Measurements from ENCODE around the gene BCAS1.

Gene BCAS1

DNA sequence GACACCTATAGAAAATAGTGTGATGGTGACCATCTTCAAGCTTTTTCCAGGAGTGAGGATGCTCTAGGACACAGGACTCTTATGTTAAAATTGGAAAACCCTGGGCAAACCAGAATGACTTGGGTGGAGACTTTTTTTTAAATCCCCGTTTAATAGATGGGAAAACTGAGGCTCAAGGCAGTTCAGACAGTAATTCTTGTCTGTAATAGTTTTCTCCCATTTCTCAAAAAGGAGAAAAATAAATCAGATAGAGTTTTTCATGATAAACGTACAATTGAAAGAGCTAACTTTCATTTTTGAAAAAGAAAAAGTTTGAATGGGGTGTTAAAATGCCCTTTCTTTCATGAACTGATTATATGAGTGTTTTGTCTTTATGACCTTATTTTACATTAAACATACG is 6.8 kb downstream of the BCAS1 start (continued):
- TF ChIP-seq ZNF221 (tag by site-specific recombination; IDR thresholded peaks at IDR 0.05; ENCODE audit: borderline replicate concordance) (no peak), ZNF416 (tag by site-specific recombination; IDR thresholded peaks at IDR 0.05) (no peak), SCRT2 (tag by site-specific recombination; IDR thresholded peaks at IDR 0.05) (no peak), ZNF10 (tag by site-specific recombination; IDR thresholded peaks at IDR 0.05) (no peak), ZNF292 (tag by site-specific recombination; IDR thresholded peaks at IDR 0.05; ENCODE audit: borderline replicate concordance, low read depth) (no peak), ZNF473 (tag by site-specific recombination; IDR thresholded peaks at IDR 0.05) (no peak)

DNA sequence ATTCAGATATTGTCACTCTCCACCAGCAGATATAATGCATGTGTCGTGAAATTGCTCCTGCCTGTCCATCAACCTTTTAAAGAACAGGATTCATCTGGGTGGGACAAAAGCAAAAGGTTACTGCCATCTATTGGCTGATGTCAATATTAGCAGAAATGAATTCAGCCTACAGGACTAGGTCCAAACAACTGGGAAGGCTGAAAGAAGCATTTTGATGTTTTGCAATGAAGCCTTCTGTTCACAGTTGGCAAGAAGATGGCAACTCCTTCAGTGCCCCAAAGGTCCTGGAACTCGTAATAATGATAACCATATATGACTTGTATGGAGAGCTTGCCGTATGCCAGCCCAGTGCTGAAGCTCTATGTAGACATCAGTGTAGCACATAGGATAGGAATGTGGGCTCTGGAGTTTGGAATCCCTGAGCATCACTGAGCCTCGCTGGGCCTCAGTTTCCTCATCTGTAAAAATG is 7.5 kb downstream of the BCAS1 start:
- TF ChIP-seq ZNF510 (tag by site-specific recombination; IDR thresholded peaks at IDR 0.05; ENCODE audit: insufficient replicate concordance) (no peak), ZNF654 (tag by site-specific recombination; IDR thresholded peaks at IDR 0.05; ENCODE audit: low read depth) (peak; percentile 88)
- Histone ChIP-seq H3K27ac (ENCODE audit: extremely low read depth, low read depth, low read length) (no peak overlapping the region), H3K9me3 (ENCODE audit: control insufficient read depth, insufficient read depth, low read depth, low read length) (no peaks in the 10 kb centered on the region), H3K4me1 (ENCODE audit: control insufficient read depth, insufficient read depth, low read length) (no peaks in the 10 kb centered on the region), H3K36me3 (ENCODE audit: control insufficient read depth in 2 of 2, insufficient read depth in 1 of 2, low read length in 2 of 2) (no peaks in the 10 kb centered on the region), H3K4me3 (ENCODE audit: low read depth, low read length) (no peak overlapping the region)
- ChIA-PET POLR2A (no interaction called here), CTCF (interaction anchor here (0.5 to 3.3 kb wide), 9 partner anchors 9 to 1306 kb away, joined by 3 to 20 read pairs (median 4); no protein-coding TSS in a partner anchor)

DNA sequence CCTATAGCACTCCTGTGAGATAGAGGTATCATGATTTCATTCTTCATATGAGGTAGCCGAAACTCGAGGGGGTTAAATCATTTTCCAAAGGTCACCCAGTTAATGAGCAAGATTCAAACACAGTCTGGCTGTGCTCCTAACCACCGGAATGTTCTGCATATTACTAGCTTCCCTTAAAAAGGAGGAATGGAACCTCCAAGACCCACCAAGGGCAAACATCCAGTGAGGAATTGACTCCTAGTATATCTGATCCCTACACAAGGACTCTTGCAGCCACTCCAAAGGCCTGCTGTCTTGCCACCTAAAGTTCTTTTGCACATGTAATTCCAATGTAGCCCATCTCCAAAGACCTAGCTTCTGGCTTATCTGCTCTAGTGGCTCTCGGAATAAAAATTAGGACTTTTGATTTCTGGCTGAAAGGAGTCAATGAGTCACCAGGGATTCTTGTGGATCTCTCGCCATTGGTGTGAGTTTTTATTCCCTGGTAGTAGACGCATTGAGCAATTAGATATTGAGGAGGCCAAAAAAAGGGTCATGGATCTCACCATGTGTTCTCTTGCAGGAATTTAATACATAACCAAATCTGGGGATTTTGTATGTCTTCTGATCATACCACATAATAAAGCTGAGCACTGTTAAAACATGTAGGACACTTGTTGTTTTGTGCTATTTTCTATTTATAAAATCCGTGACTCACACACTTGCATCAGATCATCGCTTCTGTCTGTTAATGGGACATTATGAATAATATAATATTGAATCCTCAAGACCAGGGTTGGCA is 9.1 kb downstream of the BCAS1 start:
- Histone ChIP-seq H3K4me1 (ENCODE audit: control insufficient read depth, insufficient read depth, low read length) (no peaks in the 10 kb centered on the region), H3K27ac (ENCODE audit: extremely low read depth, low read depth, low read length) (no peak overlapping the region), H3K4me3 (ENCODE audit: low read depth, low read length) (no peak overlapping the region), H3K36me3 (ENCODE audit: control insufficient read depth in 2 of 2, insufficient read depth in 1 of 2, low read length in 2 of 2) (no peaks in the 10 kb centered on the region), H3K9me3 (ENCODE audit: control insufficient read depth, insufficient read depth, low read depth, low read length) (no peaks in the 10 kb centered on the region)
- TF ChIP-seq ZNF776 (tag by site-specific recombination; IDR thresholded peaks at IDR 0.05; ENCODE audit: borderline replicate concordance) (no peak), ZNF837 (tag by site-specific recombination; IDR thresholded peaks at IDR 0.05) (no peak), GLIS2 (tag by site-specific recombination; IDR thresholded peaks at IDR 0.05) (no peak), OSR2 (tag by site-specific recombination; IDR thresholded peaks at IDR 0.05) (no peak), MEIS1 (CRISPR knock-in tag; IDR thresholded peaks at IDR 0.05; ENCODE audit: borderline replicate concordance) (no peak), BCL11A (tag by site-specific recombination; IDR thresholded peaks at IDR 0.05; ENCODE audit: low read depth) (no peak), ZNF544 (tag by site-specific recombination; IDR thresholded peaks at IDR 0.05) (no peak), SP2 (tag by site-specific recombination; IDR thresholded peaks at IDR 0.05) (no peak), ZNF202 (tag by site-specific recombination; IDR thresholded peaks at IDR 0.05; ENCODE audit: borderline replicate concordance) (no peak), ZSCAN16 (tag by site-specific recombination; IDR thresholded peaks at IDR 0.05) (no peak), ZBTB17 (tag by site-specific recombination; IDR thresholded peaks at IDR 0.05) (no peak), ZNF341 (tag by site-specific recombination; IDR thresholded peaks at IDR 0.05; ENCODE audit: low read depth) (no peak), ZNF311 (tag by site-specific recombination; IDR thresholded peaks at IDR 0.05; ENCODE audit: borderline replicate concordance) (no peak), ZNF239 (tag by site-specific recombination; IDR thresholded peaks at IDR 0.05) (no peak), ZNF585B (tag by site-specific recombination; IDR thresholded peaks at IDR 0.05) (no peak), ZEB2 (tag by site-specific recombination; IDR thresholded peaks at IDR 0.05) (no peak), ZNF19 (tag by site-specific recombination; IDR thresholded peaks at IDR 0.05; ENCODE audit: low read depth) (no peak), ZNF302 (tag by site-specific recombination; IDR thresholded peaks at IDR 0.05; ENCODE audit: low read depth) (no peak)
- TF ChIP-seq, protein P1, sequence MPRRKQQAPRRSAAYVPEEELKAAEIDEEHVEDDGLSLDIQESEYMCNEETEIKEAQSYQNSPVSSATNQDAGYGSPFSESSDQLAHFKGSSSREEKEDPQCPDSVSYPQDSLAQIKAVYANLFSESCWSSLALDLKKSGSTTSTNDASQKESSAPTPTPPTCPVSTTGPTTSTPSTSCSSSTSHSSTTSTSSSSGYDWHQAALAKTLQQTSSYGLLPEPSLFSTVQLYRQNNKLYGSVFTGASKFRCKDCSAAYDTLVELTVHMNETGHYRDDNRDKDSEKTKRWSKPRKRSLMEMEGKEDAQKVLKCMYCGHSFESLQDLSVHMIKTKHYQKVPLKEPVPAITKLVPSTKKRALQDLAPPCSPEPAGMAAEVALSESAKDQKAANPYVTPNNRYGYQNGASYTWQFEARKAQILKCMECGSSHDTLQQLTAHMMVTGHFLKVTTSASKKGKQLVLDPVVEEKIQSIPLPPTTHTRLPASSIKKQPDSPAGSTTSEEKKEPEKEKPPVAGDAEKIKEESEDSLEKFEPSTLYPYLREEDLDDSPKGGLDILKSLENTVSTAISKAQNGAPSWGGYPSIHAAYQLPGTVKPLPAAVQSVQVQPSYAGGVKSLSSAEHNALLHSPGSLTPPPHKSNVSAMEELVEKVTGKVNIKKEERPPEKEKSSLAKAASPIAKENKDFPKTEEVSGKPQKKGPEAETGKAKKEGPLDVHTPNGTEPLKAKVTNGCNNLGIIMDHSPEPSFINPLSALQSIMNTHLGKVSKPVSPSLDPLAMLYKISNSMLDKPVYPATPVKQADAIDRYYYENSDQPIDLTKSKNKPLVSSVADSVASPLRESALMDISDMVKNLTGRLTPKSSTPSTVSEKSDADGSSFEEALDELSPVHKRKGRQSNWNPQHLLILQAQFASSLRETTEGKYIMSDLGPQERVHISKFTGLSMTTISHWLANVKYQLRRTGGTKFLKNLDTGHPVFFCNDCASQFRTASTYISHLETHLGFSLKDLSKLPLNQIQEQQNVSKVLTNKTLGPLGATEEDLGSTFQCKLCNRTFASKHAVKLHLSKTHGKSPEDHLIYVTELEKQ (tag by site-specific recombination; IDR thresholded peaks at IDR 0.05; ENCODE audit: borderline replicate concordance): no peak
- TF ChIP-seq, protein P2, sequence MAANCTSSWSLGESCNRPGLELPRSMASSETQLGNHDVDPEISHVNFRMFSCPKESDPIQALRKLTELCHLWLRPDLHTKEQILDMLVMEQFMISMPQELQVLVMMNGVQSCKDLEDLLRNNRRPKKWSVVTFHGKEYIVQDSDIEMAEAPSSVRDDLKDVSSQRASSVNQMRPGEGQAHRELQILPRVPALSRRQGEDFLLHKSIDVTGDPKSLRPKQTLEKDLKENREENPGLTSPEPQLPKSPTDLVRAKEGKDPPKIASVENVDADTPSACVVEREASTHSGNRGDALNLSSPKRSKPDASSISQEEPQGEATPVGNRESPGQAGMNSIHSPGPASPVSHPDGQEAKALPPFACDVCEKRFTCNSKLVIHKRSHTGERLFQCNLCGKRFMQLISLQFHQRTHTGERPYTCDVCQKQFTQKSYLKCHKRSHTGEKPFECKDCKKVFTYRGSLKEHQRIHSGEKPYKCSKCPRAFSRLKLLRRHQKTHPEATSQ (tag by site-specific recombination; IDR thresholded peaks at IDR 0.05): no peak
- CTCF ChIA-PET: interaction anchor here (0.6 to 3.3 kb wide), 12 partner anchors 8 to 515 kb away, joined by 3 to 20 read pairs (median 4); no protein-coding TSS in a partner anchor
- POLR2A ChIA-PET: no interaction called here

All from HEK293 (cell line).